NCI-H524 treated with DMSO at 0.1 percent for 48 hours (cell line): ENCODE data around the gene ABCC10.
A peak's percentile ranks its signal among the peaks of the same experiment; 100 is the strongest.
"Not testable (repeated sequence)": the region's sequence is repeated elsewhere in the genome, so short reads cannot be mapped to it uniquely, and the experiment has no call there.

Experiments
- DNase-seq: peaks from one replicate; lab custom pipeline; 2025; lab: John Stamatoyannopoulos, UW

The ABCC10 gene

DNA sequence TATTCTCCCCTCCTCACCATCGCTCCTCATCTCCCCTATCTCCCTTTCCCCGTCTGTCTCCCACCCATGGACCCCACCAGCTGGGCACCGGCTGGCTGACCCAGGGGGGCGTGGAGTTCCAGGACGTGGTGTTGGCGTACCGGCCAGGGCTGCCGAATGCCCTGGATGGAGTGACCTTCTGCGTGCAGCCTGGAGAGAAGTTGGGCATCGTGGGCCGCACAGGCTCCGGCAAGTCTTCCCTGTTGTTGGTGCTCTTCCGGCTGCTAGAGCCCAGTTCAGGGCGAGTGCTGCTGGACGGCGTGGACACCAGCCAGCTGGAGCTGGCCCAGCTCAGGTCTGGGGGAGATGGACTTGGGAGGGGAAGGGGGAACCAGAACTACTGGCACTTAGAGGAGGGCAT is 20.3 kb downstream of the ABCC10 start:
- no peak for DNase-seq

- no peak for DNase-seq
These were observed 21.6 kb downstream of the ABCC10 start for GRCh38 chr6:43448916-43449315.

- no peak for DNase-seq
These were observed 23.4 kb downstream of the ABCC10 start for GRCh38 chr6:43450699-43451131.

- no peak for DNase-seq
These were observed 24.0 kb downstream of the ABCC10 start for GRCh38 chr6:43451348-43451747.

DNA sequence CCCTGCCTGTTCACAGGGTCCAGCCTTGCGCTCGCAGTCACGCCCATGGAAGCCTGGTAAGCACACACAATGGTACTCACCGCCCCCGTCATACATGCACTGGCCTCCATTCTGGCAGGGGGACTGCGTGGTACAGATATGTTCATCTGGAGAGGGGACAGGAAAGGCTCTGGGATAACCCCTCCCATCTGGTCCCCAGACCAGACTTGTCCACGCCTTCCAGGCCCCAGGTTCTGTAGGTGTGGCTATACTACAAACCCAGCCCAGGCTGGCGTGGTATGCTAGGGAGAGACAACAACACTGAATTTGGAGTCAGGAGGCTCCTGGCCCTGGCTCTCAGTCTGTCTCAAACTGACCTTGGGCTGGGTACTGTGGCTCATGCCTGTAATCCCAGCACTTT is 24.6 kb downstream of the ABCC10 start:
- DNase-seq = no peak

GRCh38 chr6:43452896-43453295 is 25.6 kb downstream of the ABCC10 start:
- DNase-seq = no peak

DNA sequence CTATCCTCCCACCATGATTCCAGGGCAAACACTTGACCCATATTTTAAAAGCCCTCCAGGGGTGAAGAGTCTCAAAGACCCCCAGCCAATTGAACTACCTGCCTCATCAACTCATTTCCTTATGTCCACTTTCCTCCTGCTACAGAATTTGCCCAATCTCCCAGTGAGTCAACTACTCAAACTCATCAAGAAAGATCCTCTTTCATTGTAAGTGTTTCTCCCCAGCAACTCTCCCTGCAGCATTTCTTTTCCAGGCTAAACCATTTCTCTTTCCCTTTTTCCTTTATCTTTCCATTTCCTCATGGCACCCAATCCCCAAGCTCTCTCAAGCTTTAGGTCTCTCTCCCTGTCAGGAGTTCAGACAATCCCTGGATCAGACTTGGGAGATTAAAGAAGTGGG is 26.5 kb downstream of the ABCC10 start:
- no peak for DNase-seq

GRCh38 chr6:43454290-43454695 is 27.0 kb downstream of the ABCC10 start:
- DNase-seq = no peak

DNA sequence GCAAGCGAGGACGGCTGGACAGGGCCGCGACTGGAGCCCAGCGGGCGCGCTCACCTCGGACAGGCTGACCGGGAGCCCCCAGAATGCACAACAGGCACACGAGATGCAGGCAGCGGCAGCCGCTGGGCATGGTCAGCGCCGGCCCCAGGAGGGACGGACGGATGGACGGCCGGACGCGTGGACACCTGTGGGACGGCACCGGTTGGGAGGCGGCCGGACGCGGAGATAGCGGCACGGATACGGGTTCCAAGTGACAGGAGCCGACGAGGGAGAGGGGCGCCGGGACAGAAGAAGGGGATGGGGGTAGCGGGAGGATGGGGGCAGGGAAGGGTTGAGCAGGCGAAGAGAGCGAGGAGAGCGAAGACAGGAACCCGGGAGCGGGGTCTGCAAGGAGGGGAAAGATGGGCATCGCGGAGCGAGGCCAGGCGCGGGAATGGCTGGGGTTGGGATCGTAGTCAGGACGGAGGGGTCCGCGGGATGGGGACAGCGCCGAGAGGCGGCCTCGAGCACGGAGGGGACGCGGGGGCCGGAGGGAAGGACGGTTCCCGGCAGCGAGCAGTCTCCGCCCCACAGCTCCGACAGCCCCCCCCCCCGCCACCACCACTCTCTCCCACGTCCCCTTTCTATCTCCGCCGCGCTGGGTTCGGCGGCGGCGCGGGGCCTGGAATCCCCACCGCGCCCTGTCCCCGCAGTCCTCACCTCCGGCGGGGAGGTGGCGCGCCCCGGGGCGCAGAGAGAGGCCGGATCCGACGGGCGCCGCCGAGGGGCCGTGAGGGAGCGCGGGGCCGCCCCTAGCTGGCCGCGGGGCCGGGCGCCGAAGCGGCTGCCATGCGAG is 27.6 kb downstream of the ABCC10 start:
- DNase-seq = peak; percentile 10

GRCh38 chr6:43455531-43456428 is 28.4 kb downstream of the ABCC10 start, which contains the start of gene DLK2:
DLK2 (minus strand) TSS chr6:43455548; CDS start chr6:43454825, 723 bp downstream.
- DNase-seq = peak; percentile 20

GRCh38 chr6:43457643-43458042 is 30.3 kb downstream of the ABCC10 start:
- no peak for DNase-seq

DNA sequence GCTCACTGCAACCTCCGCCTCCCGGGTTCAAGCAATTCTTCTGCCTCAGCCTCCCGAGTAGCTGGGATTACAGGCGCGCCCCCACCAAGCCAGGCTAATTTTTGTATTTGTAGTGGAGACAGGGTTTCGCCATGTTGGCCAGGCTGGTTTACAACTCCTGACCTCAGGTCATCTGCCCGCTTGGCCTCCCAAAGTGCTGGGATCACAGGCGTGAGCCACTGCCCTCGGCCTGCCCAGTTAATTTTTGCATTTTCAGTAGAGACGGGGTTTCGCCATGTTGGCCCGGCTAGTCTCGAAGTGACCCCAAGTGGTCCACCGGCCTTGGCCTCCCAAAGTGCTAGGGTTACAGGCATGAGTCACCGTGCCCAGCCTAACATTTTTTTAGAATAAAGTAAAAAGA is 30.8 kb downstream of the ABCC10 start:
- DNase-seq = not testable (repeated sequence)

DNA sequence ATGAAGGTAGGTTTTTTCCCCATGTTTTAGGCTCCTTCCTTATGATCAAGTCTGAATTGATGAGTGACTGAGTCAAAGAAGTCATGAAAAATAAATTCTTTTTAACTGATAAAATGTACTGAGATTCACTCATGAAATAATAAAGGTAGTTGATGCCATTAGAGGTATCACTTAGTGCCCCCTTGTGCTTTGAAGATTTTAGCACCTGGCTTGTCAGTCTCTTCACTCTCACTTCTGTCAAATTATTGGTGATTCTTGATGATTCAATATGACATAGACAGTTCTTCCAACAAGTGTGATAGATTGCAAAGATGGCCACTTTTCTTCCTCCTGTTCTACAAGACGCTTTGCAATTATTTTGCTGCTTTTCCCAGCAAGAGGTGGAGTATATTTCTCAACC is 32.2 kb downstream of the ABCC10 start:
- no peak for DNase-seq

DNA sequence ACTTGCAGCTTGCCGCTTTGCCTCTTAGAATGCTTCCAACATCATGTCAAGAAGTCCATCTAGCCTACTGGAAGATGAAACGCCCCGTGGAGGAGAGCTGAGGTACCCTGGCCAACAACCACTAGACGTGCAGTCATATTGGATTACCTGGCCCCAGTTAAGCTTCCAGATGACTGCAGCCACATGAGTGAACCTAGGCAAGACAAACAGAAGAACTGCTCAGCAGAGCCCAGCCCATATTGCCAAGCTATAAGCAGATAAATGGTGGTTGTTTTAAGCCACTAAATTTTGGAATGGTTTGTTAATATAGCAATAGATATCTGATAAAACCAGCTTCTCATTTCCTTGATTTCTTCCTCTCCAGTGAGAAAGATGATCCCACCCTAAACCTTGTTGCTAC is 32.7 kb downstream of the ABCC10 start:
- DNase-seq = no peak

DNA sequence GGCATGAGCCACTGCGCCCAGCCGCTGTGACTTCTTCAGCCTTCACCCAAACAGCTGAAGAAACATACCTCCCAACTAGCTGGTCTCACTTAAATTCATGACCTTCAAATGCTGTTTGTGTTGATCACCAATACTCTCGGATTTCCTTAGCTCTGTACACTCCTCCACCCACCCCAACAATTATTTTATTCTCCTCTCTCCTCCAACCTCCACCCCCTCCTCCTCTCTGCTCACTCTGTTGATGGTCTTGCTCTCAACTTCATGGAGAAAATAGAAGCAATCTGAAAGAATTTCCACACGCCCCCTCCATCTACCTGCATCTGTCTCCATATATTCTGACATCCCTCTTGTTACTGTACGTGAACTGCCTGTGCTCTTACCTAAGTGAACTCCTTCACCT is 34.6 kb downstream of the ABCC10 start:
- DNase-seq = no peak

DNA sequence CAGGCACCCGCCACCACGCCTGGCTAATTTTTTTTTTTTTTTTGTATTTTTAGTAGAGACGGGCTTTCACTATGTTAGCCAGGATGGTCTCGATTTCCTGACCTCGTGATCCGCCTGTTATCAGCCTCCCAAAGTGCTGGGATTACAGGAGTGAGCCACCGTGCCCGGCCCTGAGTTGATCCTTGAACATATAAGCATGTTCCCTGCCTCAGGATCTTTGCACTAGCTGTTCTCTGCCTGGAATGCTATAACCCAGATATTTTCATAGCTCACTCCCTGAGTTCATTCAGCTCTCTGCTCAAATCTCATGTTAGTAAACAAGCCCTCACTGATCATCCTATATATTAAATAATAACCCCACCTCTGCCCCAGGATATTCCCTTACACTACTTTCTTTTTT is 37.0 kb downstream of the ABCC10 start:
- DNase-seq = no peak

DNA sequence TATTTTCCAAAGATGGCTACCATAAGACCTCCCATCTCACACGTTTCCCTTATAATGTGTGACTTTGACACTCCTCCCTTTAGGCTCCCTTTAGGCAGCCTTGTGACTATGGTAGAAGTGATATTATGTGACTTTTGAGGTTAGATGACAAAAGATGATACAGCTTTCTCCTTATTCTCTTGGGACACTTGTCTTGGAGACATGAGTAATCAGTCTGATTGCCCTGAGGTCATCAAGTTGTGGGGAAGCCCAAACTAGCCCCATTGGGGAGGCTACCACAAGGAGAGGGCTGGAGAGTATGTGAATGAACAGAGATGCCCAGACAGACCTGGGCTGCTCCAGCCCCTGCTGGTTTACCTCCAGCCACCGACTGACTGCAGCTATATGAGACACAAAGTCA is 38.6 kb downstream of the ABCC10 start:
- no peak for DNase-seq

- not testable (repeated sequence) for DNase-seq
These were observed 39.9 kb downstream of the ABCC10 start for GRCh38 chr6:43467265-43467664.

DNA sequence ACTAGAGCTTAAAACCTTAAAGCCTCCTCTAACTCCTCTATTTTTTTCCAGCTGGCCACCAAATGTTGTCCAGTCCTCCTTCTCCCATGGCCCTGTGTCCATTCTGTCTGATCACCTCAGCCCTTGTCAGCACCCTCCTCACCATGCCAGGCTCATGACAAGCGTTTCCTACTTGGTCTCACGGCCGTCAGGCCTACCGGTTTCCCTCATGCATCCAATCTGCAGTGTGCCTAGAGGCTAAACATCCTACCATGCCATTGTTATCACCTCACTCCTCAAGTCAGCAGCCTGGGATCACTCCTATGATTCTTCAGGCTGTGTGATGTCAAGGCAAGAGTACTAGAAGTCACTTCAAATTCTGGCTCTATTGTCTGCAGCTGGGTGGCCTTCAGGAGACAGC is 40.4 kb downstream of the ABCC10 start:
- no peak for DNase-seq

DNA sequence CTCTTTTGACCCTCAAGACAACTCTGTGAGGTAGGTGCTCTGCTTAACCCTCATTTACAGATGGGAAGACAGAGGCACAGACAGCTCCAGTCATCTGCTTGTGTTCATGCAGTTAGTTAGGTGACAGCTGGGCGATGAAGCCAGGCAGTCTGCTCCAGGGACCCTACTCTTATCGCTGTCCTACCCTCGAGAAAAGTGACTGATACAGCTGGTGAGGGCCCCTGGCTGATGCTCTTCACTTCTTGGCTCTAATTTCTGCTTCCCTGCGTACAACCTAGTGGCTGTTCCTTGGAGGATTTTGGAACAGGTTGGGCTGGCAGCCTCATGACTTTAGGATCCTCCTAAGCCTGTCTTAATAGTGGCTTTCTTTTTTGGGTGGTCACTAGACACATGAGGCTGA is 40.9 kb downstream of the ABCC10 start:
- DNase-seq = peak; percentile 41

GRCh38 chr6:43468748-43469681 is 41.7 kb downstream of the ABCC10 start:
- no peak for DNase-seq

DNA sequence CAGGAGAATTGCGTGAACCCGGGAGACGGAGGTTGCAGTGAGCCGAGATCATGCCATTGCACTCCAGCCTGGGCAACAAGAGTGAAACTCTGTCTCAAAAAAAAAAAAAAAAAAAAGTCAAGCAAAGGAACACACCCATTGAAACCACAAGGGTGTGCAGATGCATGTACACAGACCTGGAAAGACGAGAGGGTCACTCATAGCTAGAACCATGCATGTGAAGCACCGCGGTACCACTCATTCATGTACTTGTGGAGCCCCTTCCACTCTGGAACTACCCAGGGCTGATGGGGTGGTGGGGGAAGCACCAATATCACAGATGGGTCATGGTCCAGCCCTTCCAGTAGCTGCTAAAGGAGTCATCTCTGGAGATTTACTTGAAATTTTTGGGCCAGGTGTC is 42.6 kb downstream of the ABCC10 start:
- no peak for DNase-seq
